Stimulated activated CD8-positive, alpha-beta memory T cell treated with anti-CD3 and anti-CD28 coated beads, Interleukin-12 subunit alpha, Interleukin-12 subunit beta, amount 100 ng/mL, for 24 hours (primary cell): ENCODE results near the gene OST4.
A peak's percentile ranks its signal among the peaks of the same experiment; 100 is the strongest.
"Not testable (repeated sequence)": the region's sequence is repeated elsewhere in the genome, so short reads cannot be mapped to it uniquely, and the experiment has no call there.

Source experiments
- DNase-seq: peaks from one replicate; pipeline ENCODE4 v3.0.0-alpha.2; 2020; ENCODE audit errors: extremely low read depth

Gene OST4

DNA sequence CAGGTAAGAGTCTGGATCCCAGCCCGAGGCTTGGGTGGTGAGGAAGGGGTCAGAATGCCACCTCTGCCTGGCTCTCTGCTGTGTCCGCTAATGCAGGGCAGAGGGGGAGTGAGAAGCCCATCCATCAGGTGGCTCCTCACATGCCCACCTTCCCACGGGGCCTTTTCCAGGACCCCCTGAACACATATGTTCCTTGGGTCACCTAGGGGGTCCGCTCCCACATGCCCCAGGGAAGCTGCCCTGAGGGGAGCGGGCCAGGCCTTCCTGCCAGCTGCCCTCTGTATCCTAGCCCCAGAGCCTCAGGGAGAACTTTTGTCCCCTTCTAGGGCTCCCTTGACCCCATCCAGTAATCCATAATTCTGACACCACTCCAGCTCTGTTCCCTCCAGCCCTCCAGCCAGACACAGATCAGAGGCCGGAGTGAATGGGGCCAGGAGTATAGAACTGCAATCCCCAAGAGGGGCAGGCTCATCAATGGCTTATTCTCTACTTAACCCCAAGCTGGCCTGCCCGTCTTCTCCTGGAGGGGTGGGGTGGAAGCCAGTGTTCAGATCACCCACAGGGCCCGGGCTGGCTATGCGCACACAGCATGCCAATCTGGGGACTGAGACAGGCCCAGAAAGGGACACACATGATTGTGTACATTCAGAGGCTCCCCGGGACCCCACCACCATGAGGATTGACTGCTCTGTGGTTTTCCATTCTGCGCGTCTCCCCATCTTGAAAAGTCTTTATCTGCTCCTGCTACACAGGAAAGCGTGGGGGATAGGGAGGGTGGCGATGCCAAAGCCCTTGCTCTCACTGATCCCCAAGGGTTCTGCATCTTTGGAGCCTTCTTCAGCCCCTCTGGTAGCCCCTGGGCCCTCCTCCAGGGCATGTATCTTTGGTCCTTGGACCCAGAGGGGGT is 8.0 kb upstream of the OST4 start:
- DNase-seq = no peak

DNA sequence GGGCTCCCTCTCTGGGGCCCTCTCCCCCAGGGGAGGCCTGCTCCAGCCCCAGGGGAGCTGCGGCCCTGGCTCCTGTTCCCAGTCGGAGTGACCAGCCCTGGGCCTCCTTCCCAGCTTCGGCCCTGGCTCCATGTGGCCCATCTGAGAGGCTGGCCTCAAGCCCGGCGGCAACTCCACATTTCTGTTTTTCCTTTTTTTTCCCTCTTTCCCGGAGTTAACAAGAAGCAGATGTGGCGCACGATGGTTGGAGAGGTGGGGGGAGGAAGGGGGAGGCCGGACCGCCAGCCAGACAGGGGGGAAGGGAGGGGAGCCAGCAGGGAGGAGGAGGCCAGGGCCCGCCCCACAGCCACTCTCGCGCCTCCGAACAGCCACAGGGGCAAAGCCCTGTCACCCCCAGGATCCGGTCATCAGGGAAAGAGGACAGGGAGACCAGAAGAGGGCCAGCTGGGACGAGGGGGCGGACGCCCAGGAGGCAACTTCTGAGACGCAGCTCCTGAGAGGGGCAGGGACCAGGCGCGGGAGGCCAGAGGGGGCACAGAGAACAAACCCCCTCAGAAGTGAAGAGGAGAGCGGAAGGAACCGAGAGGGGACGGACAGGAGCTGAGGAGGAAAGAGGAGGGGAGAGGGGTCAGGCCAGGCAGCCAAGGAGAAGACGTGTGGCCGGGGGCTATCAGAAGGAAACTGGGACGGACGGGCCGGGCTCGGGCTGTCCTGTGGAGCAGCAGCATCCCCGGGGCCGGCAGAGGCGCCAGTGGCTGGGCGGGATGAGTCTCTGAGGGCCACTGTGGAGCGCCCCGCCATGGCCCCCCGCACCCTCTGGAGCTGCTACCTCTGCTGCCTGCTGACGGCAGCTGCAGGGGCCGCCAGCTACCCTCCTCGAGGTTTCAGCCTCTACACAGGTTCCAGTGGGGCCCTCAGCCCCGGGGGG is 7.1 kb upstream of the OST4 start, which contains the start of gene EMILIN1:
TSS of gene EMILIN1 (plus strand) at position 349 of the 928 bp plus-strand sequence. CDS start at position 800, 451 bp downstream.
- no peak for DNase-seq

DNA sequence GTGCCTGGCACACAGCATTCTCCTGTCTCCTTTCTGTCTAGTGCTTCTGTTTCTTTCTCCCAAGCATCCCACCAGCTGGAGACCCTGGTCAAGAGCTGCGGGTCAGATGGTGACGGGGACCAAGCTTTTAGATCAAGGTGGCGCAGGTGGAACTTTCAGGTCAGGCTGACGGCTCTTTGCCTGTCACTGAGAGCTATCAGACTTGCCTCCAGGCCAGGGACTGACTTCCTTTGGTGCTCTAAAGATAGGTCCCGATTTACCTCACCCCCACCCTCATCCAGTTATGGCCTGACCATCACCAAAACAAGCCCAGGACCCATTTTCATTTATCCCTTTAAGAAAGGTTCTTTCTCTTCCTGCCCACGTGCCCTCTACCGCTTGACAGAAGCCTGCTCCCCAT is 5.8 kb upstream of the OST4 start:
- DNase-seq = no peak

DNA sequence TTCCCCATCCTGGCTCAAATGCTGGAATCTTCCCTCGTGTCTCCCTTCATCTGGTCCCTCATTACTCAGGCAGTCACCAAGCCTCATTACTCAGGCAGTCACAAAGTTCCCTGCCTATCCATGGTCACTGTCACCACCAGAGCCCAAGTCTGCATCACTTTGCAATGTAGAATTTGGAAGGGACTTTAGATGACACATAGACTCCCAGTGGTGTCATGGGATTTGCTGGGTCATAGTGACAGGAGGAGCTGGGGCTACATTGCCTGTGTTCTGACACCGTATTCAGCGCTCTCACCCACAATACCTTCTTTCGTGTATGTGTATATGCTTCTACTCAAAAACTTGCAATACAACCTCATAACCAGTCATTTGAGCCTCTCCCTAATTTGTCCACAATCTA is 4.9 kb upstream of the OST4 start:
- DNase-seq = no peak

DNA sequence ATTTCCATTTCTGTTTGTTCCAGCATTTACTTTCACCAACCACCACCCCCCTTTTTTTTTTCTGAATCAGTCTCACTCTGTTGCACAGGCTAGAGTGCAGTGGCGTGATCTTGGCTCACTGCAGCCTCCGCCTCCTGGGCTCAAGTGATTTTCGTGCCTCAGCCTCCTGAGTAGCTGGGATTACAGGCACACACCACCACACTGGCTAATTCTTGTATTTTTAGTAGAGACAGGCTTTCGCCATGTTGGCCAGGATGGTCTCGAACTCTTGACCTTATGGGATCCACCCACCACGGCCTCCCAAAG is 4.1 kb upstream of the OST4 start:
- DNase-seq = not testable (repeated sequence)

DNA sequence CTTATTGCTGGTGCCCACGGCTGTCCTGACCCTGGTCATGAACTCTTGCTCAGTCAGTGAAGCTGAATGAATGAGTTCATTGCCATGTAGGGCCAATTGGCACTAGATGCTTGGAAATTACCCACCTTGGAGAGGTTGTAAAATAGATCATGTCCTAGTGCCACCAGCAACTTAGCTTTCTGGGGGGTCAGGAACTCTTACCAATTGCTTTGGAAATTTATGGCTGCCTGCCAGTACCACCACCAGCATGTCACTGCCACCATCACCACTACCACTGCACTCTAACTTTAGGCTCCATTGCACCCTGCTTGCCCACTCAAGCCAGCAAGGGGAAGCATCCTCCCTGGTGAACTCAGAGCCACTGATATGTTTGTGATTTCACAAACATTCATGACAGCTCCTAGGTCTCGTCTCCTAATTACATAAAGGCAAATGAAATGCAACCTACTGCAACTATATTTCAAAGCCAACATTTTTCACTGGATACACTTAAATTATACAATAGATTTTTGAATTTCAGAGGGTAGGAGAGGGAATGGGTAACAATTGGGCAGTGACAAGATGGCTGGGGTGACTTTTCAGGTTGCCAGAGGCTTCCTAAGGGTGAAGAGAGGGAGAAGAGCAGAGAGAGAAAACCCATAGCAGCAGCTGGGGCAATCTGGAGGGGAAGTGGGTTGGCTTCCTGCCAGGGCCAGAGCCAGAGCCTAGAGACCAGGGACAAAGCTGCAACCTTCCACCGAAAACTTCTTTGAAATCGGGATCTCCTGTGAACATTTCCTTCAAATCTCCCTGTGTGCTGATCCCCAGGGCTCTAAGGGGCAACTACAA is 3.5 kb upstream of the OST4 start:
- DNase-seq = no peak

DNA sequence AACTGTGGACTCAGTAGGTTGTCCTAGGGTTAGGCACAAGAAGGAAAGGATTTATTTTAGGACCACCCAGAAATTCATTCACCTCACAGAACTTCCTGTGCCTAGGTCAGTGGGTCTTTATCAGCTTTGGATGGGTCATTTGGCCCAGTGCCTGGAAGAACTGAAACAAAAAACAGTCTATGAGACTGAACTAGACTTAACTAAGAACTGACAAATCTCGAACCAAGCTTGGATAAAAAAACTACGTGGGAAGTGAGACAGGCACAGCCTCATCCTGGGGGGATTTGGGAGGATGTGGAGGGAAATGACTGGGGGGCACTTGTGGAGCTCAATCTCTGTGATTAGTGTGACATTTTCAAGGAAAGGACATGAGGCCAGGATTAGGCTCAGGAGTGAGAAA is 2.3 kb upstream of the OST4 start:
- no peak for DNase-seq

DNA sequence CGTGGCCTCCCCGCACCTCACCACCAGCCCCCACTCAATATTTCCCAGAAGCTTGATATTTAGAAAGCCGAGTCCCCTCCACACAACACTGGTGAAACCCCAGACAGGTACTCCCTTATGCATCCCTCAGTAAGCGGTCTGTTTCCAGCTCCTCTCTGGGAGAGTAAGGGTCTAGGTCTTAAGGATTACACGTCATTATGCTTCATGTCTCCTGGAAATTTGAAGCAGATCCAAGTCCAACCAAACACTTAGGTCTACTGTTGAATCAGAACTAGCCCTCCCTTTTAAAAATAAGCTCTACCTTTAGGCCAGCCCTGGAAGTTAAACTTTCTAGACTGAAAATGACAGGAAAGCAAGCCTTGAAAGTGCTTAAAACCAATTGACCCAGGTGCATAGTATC is 1.5 kb upstream of the OST4 start:
- no peak for DNase-seq

DNA sequence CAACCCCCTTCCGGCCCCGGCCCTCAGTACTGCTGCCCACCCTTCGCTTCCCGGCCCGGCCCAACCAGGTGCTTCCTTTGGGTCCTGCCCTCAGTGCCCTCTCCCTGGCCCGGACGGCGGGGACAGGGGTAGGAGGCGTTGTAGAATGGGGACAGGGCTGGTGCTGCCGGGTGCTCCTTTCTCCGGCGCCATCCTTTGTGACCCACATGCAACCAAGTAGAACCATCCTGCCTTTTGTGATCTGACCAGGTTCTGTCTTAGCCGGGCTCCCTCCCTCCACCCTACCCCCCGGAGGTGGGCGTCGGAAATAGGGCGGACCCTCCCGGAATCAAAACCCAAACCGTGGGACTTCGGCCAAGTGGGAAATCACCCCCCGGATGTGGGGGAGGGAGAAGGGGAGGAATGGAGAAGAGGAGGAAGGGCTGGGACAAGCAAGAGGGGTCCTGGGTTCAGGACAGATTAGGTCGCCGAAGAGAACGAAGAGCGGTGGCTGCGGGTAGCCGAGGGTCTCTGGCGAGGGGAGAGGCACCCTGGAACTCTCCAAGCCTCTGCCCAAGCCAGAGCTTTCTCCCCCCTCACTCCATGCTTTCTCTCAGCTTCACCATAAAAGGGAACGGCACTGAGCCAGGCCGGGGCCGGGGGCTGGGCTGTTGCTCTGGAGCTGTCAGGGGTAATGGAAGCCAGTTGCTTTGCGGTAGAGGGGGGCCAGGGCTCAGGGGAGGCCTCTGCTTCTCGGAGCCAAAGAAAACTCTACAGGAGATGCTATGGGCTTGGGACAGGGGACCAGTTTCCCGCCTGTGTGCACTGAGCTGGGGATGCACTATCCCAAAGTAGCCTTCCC is 756 bp upstream of the OST4 start:
- DNase-seq = peak; percentile 12

DNA sequence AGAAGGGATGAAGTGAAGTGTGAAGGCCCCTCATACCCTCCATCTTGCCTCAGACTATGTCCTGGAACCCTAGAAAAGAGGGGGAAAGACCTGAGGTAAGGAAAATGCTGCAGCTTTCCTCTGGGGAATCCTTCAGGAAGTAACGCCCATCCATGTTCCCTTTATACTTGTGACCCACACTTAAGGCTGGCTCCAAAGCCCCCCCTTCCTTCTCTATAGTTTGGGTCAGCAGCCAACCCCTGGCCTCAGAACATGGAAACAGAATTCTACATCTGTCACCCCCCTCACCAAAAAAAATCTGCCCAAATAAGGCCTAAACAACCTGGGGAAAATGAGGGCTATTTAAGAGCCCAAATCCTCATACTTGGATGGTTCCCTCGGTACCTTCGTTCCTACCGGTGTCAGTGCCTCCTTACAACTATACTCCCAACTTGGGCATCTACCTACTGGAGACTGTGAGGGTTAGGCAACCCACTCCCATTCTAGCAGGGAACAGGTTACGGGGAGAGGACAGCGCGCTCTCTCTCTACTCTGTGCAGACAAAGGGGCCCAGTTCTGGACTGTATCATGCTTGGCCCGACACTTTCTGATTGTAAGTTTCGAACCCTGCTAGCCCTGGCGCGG is 689 bp downstream of the OST4 start:
- DNase-seq = no peak

DNA sequence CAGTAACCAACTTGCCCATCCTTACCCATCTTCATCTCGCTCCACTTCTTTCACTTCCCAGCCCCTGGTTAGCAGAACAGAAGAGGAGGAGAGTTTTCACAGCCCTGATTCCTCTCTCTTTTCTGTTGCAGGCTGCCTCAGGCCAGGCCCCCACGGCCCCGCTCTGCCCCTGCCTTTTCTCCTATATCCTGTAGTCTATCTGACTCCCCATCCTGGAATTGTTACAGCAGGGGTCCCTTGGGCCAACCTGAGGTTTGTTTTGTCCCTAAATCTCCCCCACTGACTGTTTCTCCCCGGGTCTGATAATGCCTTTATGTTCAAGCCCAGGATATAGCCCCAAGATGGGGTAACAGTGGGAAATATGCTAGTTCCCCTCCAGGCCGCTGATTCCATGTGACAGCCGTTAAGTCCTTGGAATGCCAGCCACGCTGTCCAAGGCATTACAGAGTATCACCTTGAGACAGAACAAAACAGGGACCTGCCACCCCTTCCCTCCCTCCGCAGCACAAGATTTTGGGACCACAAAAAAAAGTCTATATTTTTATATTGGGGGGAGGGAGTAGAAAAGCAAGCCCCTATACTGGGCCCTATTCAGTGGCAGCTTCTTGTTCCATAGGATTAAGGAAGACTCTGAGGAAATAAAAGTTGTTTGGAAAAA is 1.4 kb downstream of the OST4 start:
- DNase-seq = no peak

DNA sequence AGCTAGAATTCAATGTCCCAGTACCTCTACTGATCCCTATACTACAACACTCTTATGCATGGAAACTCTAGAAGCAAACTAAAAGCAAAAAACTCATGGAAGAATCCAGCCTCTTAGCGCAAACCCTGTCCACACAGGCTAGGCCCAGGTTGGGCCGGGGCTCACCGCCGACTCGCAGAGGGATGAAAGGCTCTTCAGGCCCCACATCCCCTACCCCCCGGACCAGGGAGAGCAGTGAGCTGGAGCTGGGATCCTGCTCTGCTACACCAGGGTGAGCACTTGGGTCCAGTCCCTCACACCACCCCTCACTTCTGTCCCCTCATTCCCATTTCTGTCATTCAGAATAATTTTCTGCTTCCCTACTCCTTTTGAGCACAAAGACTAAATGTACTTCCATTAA is 2.0 kb downstream of the OST4 start:
- DNase-seq = no peak

DNA sequence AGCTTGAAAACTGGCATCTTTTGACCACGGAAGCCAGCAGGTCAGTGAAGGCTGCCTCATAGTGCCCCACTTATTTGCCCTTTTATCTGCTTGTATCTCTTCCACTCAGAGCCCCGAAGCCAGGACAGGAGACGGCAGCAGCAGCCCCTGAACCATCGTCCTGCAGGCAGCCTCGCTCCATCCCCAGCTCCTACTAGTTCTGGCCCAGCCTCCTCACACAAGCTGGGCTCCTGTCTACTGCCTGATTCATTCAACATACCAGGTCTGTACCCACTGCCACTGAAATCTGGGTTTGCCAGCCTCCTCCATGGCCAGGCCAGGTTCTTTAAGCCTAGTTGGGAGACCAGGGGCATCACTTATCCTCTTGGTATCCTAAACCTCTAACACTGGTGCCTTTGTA is 4.1 kb downstream of the OST4 start:
- no peak for DNase-seq

DNA sequence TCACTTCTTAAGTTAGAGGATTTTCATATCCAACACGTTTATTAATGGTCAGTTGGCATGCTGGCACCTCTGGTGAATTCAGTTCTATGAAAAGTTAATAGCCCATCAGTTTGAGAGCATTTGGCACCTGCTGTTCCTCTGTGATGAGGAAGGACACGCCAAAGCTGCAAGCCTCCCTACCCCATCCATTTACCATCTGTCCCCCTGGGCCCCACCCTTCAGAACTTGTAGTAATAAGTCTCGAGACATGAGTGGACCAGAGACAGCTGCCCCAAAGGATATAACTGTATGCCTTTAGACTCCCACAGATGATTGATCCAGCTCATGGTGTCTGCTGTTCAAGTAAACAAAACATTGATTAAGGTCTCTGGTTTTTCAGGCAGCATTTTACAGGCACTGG is 6.3 kb downstream of the OST4 start:
- DNase-seq = no peak

DNA sequence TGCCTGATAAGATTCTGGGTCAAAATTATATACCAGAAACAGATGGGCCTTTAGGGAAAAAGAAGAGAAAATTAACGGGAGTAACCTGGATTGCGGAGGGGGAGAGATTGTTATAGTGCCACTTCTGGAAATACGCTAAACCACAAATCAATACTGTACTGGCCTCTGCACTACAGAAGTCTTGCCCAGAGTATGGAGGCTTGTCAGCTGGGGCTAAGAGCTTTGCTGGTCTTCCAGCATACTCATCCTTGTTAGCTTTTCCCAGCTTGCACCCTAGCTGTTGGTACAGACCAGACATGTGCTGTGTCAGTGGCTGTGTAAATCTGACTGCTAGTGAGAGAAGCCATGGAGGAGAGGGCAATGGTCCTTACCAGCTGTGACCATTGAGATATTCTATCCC is 11.1 kb downstream of the OST4 start:
- DNase-seq = no peak

DNA sequence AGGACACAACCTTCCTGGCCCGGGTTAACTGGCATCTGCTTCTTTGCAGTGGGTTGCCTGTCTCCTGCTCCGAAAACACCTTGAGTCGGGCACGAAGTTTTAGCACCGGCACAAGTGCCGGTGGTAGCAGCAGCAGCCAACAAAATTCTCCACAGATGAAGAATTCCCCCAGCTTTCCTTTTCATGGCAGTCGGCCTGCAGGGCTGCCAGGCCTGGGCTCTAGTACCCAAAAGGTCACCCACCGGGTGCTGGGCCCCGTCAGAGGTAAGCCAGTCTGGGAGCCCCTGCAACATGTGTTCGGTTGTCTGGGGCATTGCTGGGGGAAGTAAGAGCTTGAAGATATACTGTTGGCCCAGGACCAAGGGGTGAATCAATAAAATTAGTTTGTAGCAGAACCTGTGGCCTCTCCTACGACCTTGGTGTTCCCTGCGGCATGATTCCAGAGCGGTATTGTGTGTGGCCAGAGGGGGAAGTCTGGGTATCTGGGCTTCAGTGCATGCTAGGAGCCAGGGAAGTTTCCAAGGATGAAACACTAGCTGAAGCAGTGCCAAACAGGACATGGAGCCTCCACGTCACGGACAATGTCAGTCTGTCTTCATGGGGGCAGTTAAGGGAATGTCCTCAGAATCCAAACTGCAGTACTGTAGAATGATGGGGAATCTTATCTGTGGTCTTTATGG is 12.2 kb downstream of the OST4 start:
- no peak for DNase-seq

DNA sequence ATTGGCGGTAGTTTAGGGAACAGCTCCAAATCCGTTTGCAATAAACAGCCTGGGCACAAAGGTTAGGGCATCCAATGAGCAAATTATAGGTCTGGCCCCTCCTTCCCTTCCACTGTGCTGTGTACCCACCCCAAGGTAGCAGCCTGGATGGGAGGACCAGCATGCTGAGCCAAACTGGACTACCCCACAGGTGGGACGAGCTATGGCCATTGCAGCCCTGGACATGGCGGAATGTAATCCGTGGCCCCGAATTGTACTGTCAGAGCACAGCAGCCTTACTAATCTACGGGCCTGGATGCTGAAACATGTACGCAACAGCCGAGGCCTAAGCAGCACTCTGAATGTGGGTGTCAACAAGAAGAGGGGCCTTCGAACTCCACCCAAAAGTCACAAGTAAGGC is 13.2 kb downstream of the OST4 start:
- no peak for DNase-seq

DNA sequence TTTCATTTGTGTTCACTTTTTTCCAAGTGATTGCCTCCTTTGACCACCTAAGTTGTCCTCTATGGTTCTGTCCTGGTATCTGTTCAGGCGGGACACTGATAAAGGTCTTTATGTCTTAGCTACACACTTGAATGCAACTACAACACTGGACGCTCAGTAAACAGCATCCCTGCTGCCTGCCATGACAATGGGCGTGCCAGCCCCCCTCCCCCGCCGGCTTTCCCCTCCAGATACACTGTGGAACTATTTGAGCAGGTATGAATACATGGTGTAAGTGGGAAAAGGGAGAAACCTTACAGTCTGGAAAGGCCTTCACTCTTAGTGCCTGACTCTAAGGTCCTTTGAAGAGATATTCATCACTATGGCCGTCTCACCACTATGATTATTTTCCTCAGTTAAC is 14.3 kb downstream of the OST4 start:
- no peak for DNase-seq

DNA sequence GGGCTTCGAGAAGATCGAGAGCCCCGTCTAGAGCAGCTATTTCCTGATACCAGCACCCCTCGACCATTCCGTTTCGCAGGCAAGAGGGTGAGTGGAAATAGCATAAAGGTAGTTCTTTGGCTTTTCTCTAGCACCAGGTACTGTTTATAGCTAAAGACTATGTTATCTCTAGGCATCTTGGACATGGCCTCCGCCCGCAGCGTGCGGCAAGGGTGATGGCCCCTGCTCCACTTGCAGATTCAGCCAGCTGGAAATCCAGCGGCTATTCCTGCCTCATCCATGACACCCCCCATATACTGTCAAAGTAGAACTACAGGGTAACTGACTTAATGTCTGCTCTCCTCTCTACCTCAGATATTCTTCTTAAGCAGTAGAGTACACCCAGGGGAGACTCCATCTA is 16.7 kb downstream of the OST4 start:
- no peak for DNase-seq

DNA sequence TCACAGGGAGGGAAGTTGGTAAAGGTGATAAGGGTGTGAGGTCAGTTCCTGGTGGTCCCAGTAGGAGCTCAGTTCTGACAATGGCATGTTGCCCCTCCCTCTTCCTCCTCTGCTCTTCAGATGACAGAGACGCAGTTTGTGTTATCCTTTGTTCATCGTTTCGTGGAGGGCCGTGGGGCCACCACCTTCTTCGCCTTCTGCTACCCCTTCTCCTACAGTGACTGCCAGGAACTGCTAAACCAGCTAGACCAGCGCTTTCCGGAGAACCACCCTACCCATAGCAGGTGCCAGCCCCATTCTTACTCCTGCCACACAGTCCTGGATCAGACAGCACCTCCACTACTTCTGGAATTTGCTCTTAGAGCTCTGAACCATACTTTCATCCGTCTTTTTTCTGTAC is 17.7 kb downstream of the OST4 start:
- DNase-seq = no peak
